Measurements from ENCODE around the gene ARHGAP32.

- TF ChIP-seq, protein P1, sequence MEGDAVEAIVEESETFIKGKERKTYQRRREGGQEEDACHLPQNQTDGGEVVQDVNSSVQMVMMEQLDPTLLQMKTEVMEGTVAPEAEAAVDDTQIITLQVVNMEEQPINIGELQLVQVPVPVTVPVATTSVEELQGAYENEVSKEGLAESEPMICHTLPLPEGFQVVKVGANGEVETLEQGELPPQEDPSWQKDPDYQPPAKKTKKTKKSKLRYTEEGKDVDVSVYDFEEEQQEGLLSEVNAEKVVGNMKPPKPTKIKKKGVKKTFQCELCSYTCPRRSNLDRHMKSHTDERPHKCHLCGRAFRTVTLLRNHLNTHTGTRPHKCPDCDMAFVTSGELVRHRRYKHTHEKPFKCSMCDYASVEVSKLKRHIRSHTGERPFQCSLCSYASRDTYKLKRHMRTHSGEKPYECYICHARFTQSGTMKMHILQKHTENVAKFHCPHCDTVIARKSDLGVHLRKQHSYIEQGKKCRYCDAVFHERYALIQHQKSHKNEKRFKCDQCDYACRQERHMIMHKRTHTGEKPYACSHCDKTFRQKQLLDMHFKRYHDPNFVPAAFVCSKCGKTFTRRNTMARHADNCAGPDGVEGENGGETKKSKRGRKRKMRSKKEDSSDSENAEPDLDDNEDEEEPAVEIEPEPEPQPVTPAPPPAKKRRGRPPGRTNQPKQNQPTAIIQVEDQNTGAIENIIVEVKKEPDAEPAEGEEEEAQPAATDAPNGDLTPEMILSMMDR (IDR thresholded peaks at IDR 0.05): no peak
- no peak for TF ChIP-seq ZFX (IDR thresholded peaks at IDR 0.05; ENCODE audit: borderline replicate concordance)
Measured at GRCh38 chr11:128916037-128916572, 276.0 kb downstream of the ARHGAP32 start.

All from 22Rv1 (cell line).